Vagina (tissue), 2 donors: ENCODE measurements around the gene SEMA6A.

ENCODE experiments used
- POLR2A ChIP-seq, 2 donors: fragments of 450-650 bp; IDR thresholded peaks; one replicate each; pipeline ENCODE4 v1.6.1; 2017; ENCODE audit warnings: antibody characterized with exemption in 2 of 2, mild to moderate bottlenecking in 2 of 2, moderate library complexity in 2 of 2
- POLR2AphosphoS5 ChIP-seq, 2 donors: sonication (generic); formaldehyde crosslinking; IDR thresholded peaks; one replicate each; pipeline ENCODE4 v1.9.0; 2017; ENCODE audit warnings: antibody characterized with exemption in 2 of 2, mild to moderate bottlenecking in 2 of 2, low read depth in 1 of 2; ENCODE audit not compliant: insufficient read depth in 1 of 2
- TF ChIP-seq, protein P1 (sequence below), 3 experiments: fragments of 450-650 bp in 2 of 3; fragments of 200-600 bp in 1 of 3; sonication (generic) in 1 of 3; IDR thresholded peaks; one replicate each; pipeline ENCODE4 v1.5.1; 2017 to 2019; ENCODE audit warnings: antibody characterized with exemption in 3 of 3, mild to moderate bottlenecking in 2 of 3, moderate library complexity in 2 of 3

DNA sequence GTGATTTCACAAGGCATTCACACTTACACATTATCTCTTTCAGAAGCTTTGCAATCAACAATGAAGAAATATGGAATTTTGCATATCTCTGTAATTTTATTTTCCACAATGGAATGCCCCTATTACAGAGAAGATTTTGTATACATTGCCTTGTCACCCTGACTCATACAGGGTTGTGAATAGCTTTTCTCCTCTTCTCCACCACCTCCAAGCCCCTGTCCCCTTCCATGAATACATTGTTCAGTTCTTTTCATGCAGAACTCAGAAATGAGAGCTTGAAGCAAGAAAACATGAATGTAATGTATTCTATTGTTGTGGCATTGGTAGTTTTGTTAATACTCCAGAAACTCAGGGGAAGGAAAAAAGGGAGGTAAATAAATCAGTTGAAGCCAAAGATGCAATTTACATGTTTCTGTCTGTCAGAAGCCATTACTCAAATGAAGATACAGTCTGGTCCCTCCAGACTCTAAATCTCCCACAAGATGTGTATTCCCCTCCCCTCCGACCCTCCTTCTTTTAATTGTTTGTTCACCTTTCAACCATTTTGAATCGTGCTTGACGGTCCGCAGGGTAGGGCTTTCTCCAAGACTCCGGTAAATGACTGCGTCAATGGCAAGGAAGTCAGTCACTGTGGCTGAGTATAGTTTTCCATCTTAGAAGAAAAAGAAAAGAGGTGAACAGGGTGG lies 86.1 kb downstream of the SEMA6A start:
- TF ChIP-seq, protein P1, sequence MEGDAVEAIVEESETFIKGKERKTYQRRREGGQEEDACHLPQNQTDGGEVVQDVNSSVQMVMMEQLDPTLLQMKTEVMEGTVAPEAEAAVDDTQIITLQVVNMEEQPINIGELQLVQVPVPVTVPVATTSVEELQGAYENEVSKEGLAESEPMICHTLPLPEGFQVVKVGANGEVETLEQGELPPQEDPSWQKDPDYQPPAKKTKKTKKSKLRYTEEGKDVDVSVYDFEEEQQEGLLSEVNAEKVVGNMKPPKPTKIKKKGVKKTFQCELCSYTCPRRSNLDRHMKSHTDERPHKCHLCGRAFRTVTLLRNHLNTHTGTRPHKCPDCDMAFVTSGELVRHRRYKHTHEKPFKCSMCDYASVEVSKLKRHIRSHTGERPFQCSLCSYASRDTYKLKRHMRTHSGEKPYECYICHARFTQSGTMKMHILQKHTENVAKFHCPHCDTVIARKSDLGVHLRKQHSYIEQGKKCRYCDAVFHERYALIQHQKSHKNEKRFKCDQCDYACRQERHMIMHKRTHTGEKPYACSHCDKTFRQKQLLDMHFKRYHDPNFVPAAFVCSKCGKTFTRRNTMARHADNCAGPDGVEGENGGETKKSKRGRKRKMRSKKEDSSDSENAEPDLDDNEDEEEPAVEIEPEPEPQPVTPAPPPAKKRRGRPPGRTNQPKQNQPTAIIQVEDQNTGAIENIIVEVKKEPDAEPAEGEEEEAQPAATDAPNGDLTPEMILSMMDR (IDR thresholded peaks at IDR 0.05), result no peak
- TF ChIP-seq POLR2A (IDR thresholded peaks at IDR 0.05) (no peak), POLR2AphosphoS5 (IDR thresholded peaks at IDR 0.05; ENCODE audit: insufficient read depth in 1 of 2, low read depth in 1 of 2) (no peak)
